Loucy (cell line): ENCODE data around the gene TTC7B.

Experiments used
- H2AFZ ChIP-seq: fragments of 200-600 bp; sonication (generic); 2 replicates; pipeline ENCODE4 v1.6.0; 2016; ENCODE audit warnings: antibody characterized with exemption, mild to moderate bottlenecking, low read length, moderate library complexity
- H3F3A ChIP-seq: fragments of 200-600 bp; 2 replicates; pipeline ENCODE4 v1.6.0; 2016; ENCODE audit warnings: antibody characterized with exemption, low read depth, mild to moderate bottlenecking
- H3K27me3 ChIP-seq: fragments of 200-600 bp; sonication (generic); 2 replicates; pipeline ENCODE4 v1.6.1; 2014; ENCODE audit warnings: low read length, mild to moderate bottlenecking; ENCODE audit not compliant: insufficient read depth, poor library complexity, severe bottlenecking
- H3K36me3 ChIP-seq: fragments of 200-600 bp; sonication (generic); 2 replicates; pipeline ENCODE4 v1.6.1; 2016; ENCODE audit warnings: low read length; ENCODE audit not compliant: insufficient read depth
- H3K4me1 ChIP-seq: fragments of 200-600 bp; sonication (generic); 2 replicates; pipeline ENCODE4 v1.5.1; 2014; ENCODE audit warnings: low read length, mild to moderate bottlenecking; ENCODE audit not compliant: insufficient read depth, poor library complexity, severe bottlenecking
- H3K4me2 ChIP-seq: fragments of 200-600 bp; sonication (generic); 2 replicates; pipeline ENCODE4 v1.6.0; 2014; ENCODE audit warnings: antibody characterized with exemption, low read length, low read depth, mild to moderate bottlenecking; ENCODE audit not compliant: poor library complexity, severe bottlenecking
- H3K4me3 ChIP-seq: fragments of 200-600 bp; sonication (generic); 2 replicates; pipeline ENCODE4 v1.5.1; 2014; ENCODE audit warnings: low read length, mild to moderate bottlenecking, mixed read lengths; ENCODE audit not compliant: poor library complexity, severe bottlenecking
- H3K79me2 ChIP-seq: fragments of 200-600 bp; sonication (generic); 2 replicates; pipeline ENCODE4 v1.6.1; 2014; ENCODE audit warnings: low read length; ENCODE audit not compliant: insufficient read depth
- H3K9ac ChIP-seq: fragments of 200-600 bp; sonication (generic); 2 replicates; pipeline ENCODE4 v1.6.0; 2014; ENCODE audit warnings: mild to moderate bottlenecking, low read depth, low read length, moderate library complexity; ENCODE audit not compliant: poor library complexity, severe bottlenecking
- H3K9me2 ChIP-seq: fragments of 200-600 bp; sonication (generic); replicated peaks from 2 replicates; pipeline ENCODE4 v1.6.1; 2016; ENCODE audit warnings: low read depth, low read length, mixed read lengths
- H3K9me3 ChIP-seq: fragments of 200-600 bp; sonication (generic); 2 replicates; pipeline ENCODE4 v1.6.1; 2014; ENCODE audit warnings: mild to moderate bottlenecking, antibody characterized with exemption, low read length, low read depth; ENCODE audit not compliant: insufficient read depth
- H4K20me1 ChIP-seq: fragments of 200-600 bp; sonication (generic); 2 replicates; pipeline ENCODE4 v1.6.0; 2014; ENCODE audit warnings: antibody characterized with exemption, low read length, mild to moderate bottlenecking; ENCODE audit not compliant: insufficient read depth, poor library complexity, severe bottlenecking
- EZH2phosphoT487 ChIP-seq: fragments of 200-600 bp; IDR thresholded peaks from 2 replicates; pipeline ENCODE4 v1.6.1; 2018; ENCODE audit warnings: antibody characterized with exemption, mild to moderate bottlenecking, moderate library complexity, borderline replicate concordance
- TF ChIP-seq, protein P1 (sequence below): fragments of 200-600 bp; sonication (generic); conservative IDR thresholded peaks from 2 replicates; pipeline ENCODE4 v1.5.1; 2014; ENCODE audit warnings: mild to moderate bottlenecking, antibody characterized with exemption, low read length

The TTC7B gene

GRCh38 chr14:90678420-90678819 lies 137.8 kb downstream of the TTC7B start:
- Histone ChIP-seq H3K4me1 (peaks cover 10% of the 10 kb centered on the region), H4K20me1 (no peaks in the 10 kb centered on the region), H3K4me2 (no peak overlapping the region), H3K79me2 (no peaks in the 10 kb centered on the region), H3K36me3 (peaks cover 3% of the 10 kb centered on the region; the same call in 1 of the 2 replicates), H3K27me3 (no peaks in the 10 kb centered on the region), H2AFZ (no peak overlapping the region), H3F3A (no peaks in the 10 kb centered on the region), H3K4me3 (no peak overlapping the region), H3K9me3 (no peaks in the 10 kb centered on the region), H3K9ac (no peak overlapping the region), H3K9me2 (no peaks in the 10 kb centered on the region)
- TF ChIP-seq EZH2phosphoT487, result no peak
- TF ChIP-seq, protein P1, sequence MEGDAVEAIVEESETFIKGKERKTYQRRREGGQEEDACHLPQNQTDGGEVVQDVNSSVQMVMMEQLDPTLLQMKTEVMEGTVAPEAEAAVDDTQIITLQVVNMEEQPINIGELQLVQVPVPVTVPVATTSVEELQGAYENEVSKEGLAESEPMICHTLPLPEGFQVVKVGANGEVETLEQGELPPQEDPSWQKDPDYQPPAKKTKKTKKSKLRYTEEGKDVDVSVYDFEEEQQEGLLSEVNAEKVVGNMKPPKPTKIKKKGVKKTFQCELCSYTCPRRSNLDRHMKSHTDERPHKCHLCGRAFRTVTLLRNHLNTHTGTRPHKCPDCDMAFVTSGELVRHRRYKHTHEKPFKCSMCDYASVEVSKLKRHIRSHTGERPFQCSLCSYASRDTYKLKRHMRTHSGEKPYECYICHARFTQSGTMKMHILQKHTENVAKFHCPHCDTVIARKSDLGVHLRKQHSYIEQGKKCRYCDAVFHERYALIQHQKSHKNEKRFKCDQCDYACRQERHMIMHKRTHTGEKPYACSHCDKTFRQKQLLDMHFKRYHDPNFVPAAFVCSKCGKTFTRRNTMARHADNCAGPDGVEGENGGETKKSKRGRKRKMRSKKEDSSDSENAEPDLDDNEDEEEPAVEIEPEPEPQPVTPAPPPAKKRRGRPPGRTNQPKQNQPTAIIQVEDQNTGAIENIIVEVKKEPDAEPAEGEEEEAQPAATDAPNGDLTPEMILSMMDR, result no peak

GRCh38 chr14:90677484-90678050 lies 138.7 kb downstream of the TTC7B start:
- H3K9me3 ChIP-seq, result no peaks in the 10 kb centered on the region
- TF ChIP-seq, protein P1, result no peak
- TF ChIP-seq EZH2phosphoT487, result no peak
- H3K27me3 ChIP-seq, result no peaks in the 10 kb centered on the region
- H3K36me3 ChIP-seq, result peaks cover 8% of the 10 kb centered on the region; the same call in 1 of the 2 replicates
- peaks cover 10% of the 10 kb centered on the region for H3K4me1 ChIP-seq
- no peaks in the 10 kb centered on the region for H3K79me2 ChIP-seq
- H2AFZ ChIP-seq, result no peak overlapping the region
- no peaks in the 10 kb centered on the region for H4K20me1 ChIP-seq
- no peak overlapping the region for H3K4me3 ChIP-seq
- no peaks in the 10 kb centered on the region for H3F3A ChIP-seq
- H3K9ac ChIP-seq, result no peak overlapping the region
- H3K9me2 ChIP-seq, result no peaks in the 10 kb centered on the region
- no peak overlapping the region for H3K4me2 ChIP-seq

DNA sequence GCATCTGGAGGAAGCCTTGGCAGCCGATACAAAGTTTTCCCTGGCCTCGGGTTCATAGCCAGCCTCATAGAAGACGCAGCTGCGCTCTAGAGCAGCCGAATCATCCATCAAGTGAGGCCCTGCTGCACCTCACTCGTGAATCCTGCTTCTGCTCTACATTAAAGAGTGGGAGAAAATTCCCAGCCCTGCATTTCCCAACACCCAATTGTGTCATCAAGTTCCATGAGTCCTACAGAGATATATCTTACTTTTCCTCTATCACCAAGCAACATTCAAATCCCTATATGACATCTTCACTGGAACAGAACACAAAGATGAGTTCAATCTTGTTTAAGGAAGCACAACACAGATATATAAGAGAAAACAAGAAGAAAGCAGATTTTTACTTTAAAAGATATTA lies 139.3 kb downstream of the TTC7B start:
- no peaks in the 10 kb centered on the region for H4K20me1 ChIP-seq
- H3K9me2 ChIP-seq, result no peaks in the 10 kb centered on the region
- H3K79me2 ChIP-seq, result no peaks in the 10 kb centered on the region
- H3K4me1 ChIP-seq, result peaks cover 10% of the 10 kb centered on the region
- H2AFZ ChIP-seq, result no peak overlapping the region
- no peak overlapping the region for H3K9ac ChIP-seq
- no peak overlapping the region for H3K4me3 ChIP-seq
- H3K27me3 ChIP-seq, result no peaks in the 10 kb centered on the region
- H3F3A ChIP-seq, result no peaks in the 10 kb centered on the region
- no peak overlapping the region for H3K4me2 ChIP-seq
- peaks cover 8% of the 10 kb centered on the region; the same call in 1 of the 2 replicates for H3K36me3 ChIP-seq
- TF ChIP-seq, protein P1, result no peak
- TF ChIP-seq EZH2phosphoT487, result no peak
- no peaks in the 10 kb centered on the region for H3K9me3 ChIP-seq
